Measurements from ENCODE around the gene DPEP2NB. TPM values are rescaled to one million over a fixed set of nuclear protein-coding genes. Genes with fewer than 3 reads are reported as not detected.

DPEP2NB gene
- total and polyA plus RNA-seq, 3 donors from 2014 or later: 2.4 to 4.1 (median 3.2) TPM

- peak within 1 kb of the TSS; percentile 37 to 43 for H3K4me3 ChIP-seq
- no peaks in the 10 kb centered on the region for H3K27me3 ChIP-seq
- peak; percentile 33 for DNase-seq
- H3K9me3 ChIP-seq: no peaks in the 10 kb centered on the region
- no peaks in the 10 kb centered on the region for H3K36me3 ChIP-seq (ENCODE audit: low read depth, missing control alignments)
- H3K4me1 ChIP-seq: no peaks in the 10 kb centered on the region
- TF ChIP-seq POLR2A (IDR thresholded peaks at IDR 0.05) (no peak), CTCF (IDR thresholded peaks at IDR 0.05) (peak in 2 of 3 experiments; percentile 28 to 36)
- intact Hi-C loops (cut with DNase I; ENCODE audit: low total_unique reads): no loop called here
- WGBS, 2 donors: 40 to 91% methylated on average over 11 to 61 of the region's 62 CpGs
- no peak within 1 kb of the TSS for H3K27ac ChIP-seq
Observed at GRCh38 chr16:67979955-67980678, 35.6 kb downstream of the DPEP2NB start, which contains the start of gene DPEP3. DPEP3 (minus strand) TSS chr16:67980499; CDS start chr16:67980380, 119 bp downstream.

GRCh38 chr16:67977469-67978227 is 38.1 kb downstream of the DPEP2NB start:
- intact Hi-C loops (cut with DNase I; ENCODE audit: low total_unique reads): no loop called here
- no peaks in the 10 kb centered on the region for H3K9me3 ChIP-seq
- no peak overlapping the region for H3K4me3 ChIP-seq
- WGBS, 2 donors: 62 to 88% methylated on average over 5 to 9 of the region's 9 CpGs
- no peak for DNase-seq
- no peaks in the 10 kb centered on the region for H3K27me3 ChIP-seq
- H3K4me1 ChIP-seq: no peaks in the 10 kb centered on the region
- H3K27ac ChIP-seq: no peak overlapping the region
- H3K36me3 ChIP-seq (ENCODE audit: low read depth, missing control alignments): no peaks in the 10 kb centered on the region
- no peak for TF ChIP-seq POLR2A (IDR thresholded peaks at IDR 0.05)
- TF ChIP-seq CTCF (IDR thresholded peaks at IDR 0.05): no peak

- Histone ChIP-seq H3K9me3 (no peaks in the 10 kb centered on the region), H3K27me3 (no peaks in the 10 kb centered on the region), H3K36me3 (ENCODE audit: low read depth, missing control alignments) (no peaks in the 10 kb centered on the region), H3K4me3 (no peak overlapping the region), H3K27ac (no peak overlapping the region), H3K4me1 (no peaks in the 10 kb centered on the region)
- 79% methylated on average over 5 of the region's 5 CpGs; no CpG with 5 or more reads in 1 of the 2 donors for WGBS, 2 donors
- intact Hi-C loops (cut with DNase I; ENCODE audit: low total_unique reads): no loop called here
- no peak for DNase-seq
- no peak for TF ChIP-seq POLR2A (IDR thresholded peaks at IDR 0.05)
- no peak for TF ChIP-seq CTCF (IDR thresholded peaks at IDR 0.05)
Observed at GRCh38 chr16:67977005-67977404, 38.7 kb downstream of the DPEP2NB start.

- WGBS, 2 donors: 90 to 100% methylated on average over 2 of the region's 2 CpGs
- TF ChIP-seq POLR2A (IDR thresholded peaks at IDR 0.05) (no peak), CTCF (IDR thresholded peaks at IDR 0.05) (no peak)
- H3K27ac ChIP-seq: no peak overlapping the region
- intact Hi-C loops (cut with DNase I; ENCODE audit: low total_unique reads): no loop called here
- no peak overlapping the region for H3K4me3 ChIP-seq
- H3K4me1 ChIP-seq: no peaks in the 10 kb centered on the region
- no peaks in the 10 kb centered on the region for H3K36me3 ChIP-seq (ENCODE audit: low read depth, missing control alignments)
- DNase-seq: no peak
- H3K27me3 ChIP-seq: no peaks in the 10 kb centered on the region
- no peaks in the 10 kb centered on the region for H3K9me3 ChIP-seq
Observed at GRCh38 chr16:67976205-67976604, 39.5 kb downstream of the DPEP2NB start.
